Measurements from ENCODE around the gene MNT. TPM values are rescaled to one million over a fixed set of nuclear protein-coding genes. Genes with fewer than 3 reads are reported as not detected.
"Not testable (repeated sequence)": the region's sequence is repeated elsewhere in the genome, so short reads cannot be mapped to it uniquely, and the experiment has no call there.

Gene MNT
- polyA plus RNA-seq, 2 of the 4 experiments (the other 2 are of a cell fraction) = 4.5 to 25.9 TPM

- POLR2A ChIA-PET = interaction anchor here (2.0 kb wide), 1 partner anchor 69 kb away, joined by 5 read pairs; the partner anchor contains the start of gene METTL16
- 9% methylated on average over 3 of the region's 3 CpGs for WGBS (ENCODE audit: missing lambda C conversion rate)
- no peaks in the 10 kb centered on the region; the same call in 2 of the 3 replicates for H3K9me3 ChIP-seq
- FAIRE-seq (peak; percentile 90), ATAC-seq (peak; percentile 56 to 70; a peak in 4 of 6 replicates), DNase-seq (ENCODE audit: low read depth in 1 of 2, low spot score in 1 of 2) (peak in 1 of 2 experiments; percentile 62)
- peak overlapping the region; percentile 59 to 73; a peak in 5 of 6 replicates for H3K27ac ChIP-seq
- CTCF ChIA-PET = interaction anchor here (0.5 to 1.2 kb wide), 4 partner anchors 26 to 181 kb away, joined by 3 to 6 read pairs (median 3); no protein-coding TSS in a partner anchor
- H3K4me3 ChIP-seq = no peak overlapping the region
- no peak for TF ChIP-seq FOSB (CRISPR knock-in tag; IDR thresholded peaks at IDR 0.05)
- no peak for TF ChIP-seq PHF8 (IDR thresholded peaks at IDR 0.05; ENCODE audit: borderline replicate concordance, low read depth)
- no peak for TF ChIP-seq NR3C1 (IDR thresholded peaks at IDR 0.05)
- TF ChIP-seq RNF2 (IDR thresholded peaks at IDR 0.05; ENCODE audit: borderline replicate concordance, low read depth) = no peak
- no peak for TF ChIP-seq REST (IDR thresholded peaks at IDR 0.05)
- peak overlapping the region; percentile 74 for H3K4me2 ChIP-seq
- H3K4me1 ChIP-seq = peaks cover 23% of the 10 kb centered on the region
These were observed 41.3 kb upstream of the MNT start for GRCh38 chr17:2442166-2442565.

- no peak for TF ChIP-seq ELK1 (IDR thresholded peaks at IDR 0.05; ENCODE audit: low read depth, low read length)
- TF ChIP-seq NR3C1 (IDR thresholded peaks at IDR 0.05) = no peak
- TF ChIP-seq NFE2L2 (conservative IDR thresholded peaks at IDR 0.05; ENCODE audit: low read length) = no peak
- TF ChIP-seq NPAS2 (CRISPR knock-in tag; IDR thresholded peaks at IDR 0.05; ENCODE audit: borderline replicate concordance) = no peak
- CTCF ChIA-PET = interaction anchor here (0.6 kb wide), 1 partner anchor 100 kb away, joined by 3 read pairs; no protein-coding TSS in a partner anchor
- WGBS (ENCODE audit: missing lambda C conversion rate) = 92% methylated on average over 4 of the region's 4 CpGs
- Histone ChIP-seq H3K4me1 (peaks cover 23% of the 10 kb centered on the region), H3K4me3 (no peak overlapping the region), H3K9me3 (no peaks in the 10 kb centered on the region; the same call in 2 of the 3 replicates), H3K4me2 (no peak overlapping the region), H3K27ac (no peak overlapping the region)
- FAIRE-seq (no peak), DNase-seq (ENCODE audit: low read depth in 1 of 2, low spot score in 1 of 2) (no peak), ATAC-seq (no peak)
- POLR2A ChIA-PET = interaction anchor here (2.0 kb wide), 1 partner anchor 71 kb away, joined by 5 read pairs; the partner anchor contains the start of gene METTL16
These were observed 40.1 kb upstream of the MNT start for GRCh38 chr17:2440930-2441329.

- H3K4me3 ChIP-seq; H3K4me2 ChIP-seq; DNase-seq (ENCODE audit: low read depth in 1 of 2, low spot score in 1 of 2); FAIRE-seq; ATAC-seq; H3K27ac ChIP-seq; POLR2A ChIA-PET; H3K9me3 ChIP-seq: not testable (repeated sequence)
- CTCF ChIA-PET = interaction anchor here (1.1 to 1.7 kb wide), 2 partner anchors 24 to 58 kb away, joined by 3 to 7 read pairs; no protein-coding TSS in a partner anchor
- WGBS (ENCODE audit: missing lambda C conversion rate) = 96% methylated on average over 6 of the region's 6 CpGs
- H3K4me1 ChIP-seq = peaks cover 23% of the 10 kb centered on the region
These were observed 39.1 kb upstream of the MNT start for GRCh38 chr17:2439997-2440396.

- DNase-seq (ENCODE audit: low read depth in 1 of 2, low spot score in 1 of 2) (no peak), FAIRE-seq (no peak), ATAC-seq (no peak)
- H3K4me1 ChIP-seq = peaks cover 23% of the 10 kb centered on the region
- no peak overlapping the region for H3K4me3 ChIP-seq
- CTCF ChIA-PET = interaction anchor here (1.0 to 2.5 kb wide), 5 partner anchors 11 to 56 kb away, joined by 3 to 9 read pairs (median 5); no protein-coding TSS in a partner anchor
- no peak overlapping the region for H3K27ac ChIP-seq
- POLR2A ChIA-PET = no interaction called here
- WGBS (ENCODE audit: missing lambda C conversion rate) = 94% methylated on average over 6 of the region's 6 CpGs
- H3K9me3 ChIP-seq = no peaks in the 10 kb centered on the region
- no peak overlapping the region for H3K4me2 ChIP-seq
- no peak for TF ChIP-seq CEBPB (IDR thresholded peaks at IDR 0.05)
- no peak for TF ChIP-seq ZFP36 (IDR thresholded peaks at IDR 0.05; ENCODE audit: borderline replicate concordance, partially characterized antibody)
- TF ChIP-seq POLR2A (IDR thresholded peaks at IDR 0.05; ENCODE audit: low read length) = no peak
- no peak for TF ChIP-seq SREBF2 (IDR thresholded peaks at IDR 0.05)
- no peak for TF ChIP-seq HMGXB4 (CRISPR knock-in tag; IDR thresholded peaks at IDR 0.05; ENCODE audit: borderline replicate concordance)
- no peak for TF ChIP-seq RARB (CRISPR knock-in tag; IDR thresholded peaks at IDR 0.05)
- TF ChIP-seq ZSCAN20 (CRISPR knock-in tag; IDR thresholded peaks at IDR 0.05) = no peak
- TF ChIP-seq NR3C1 (IDR thresholded peaks at IDR 0.05) = no peak
- TF ChIP-seq HOXB5 (CRISPR knock-in tag; IDR thresholded peaks at IDR 0.05) = no peak
- TF ChIP-seq HEYL (CRISPR knock-in tag; IDR thresholded peaks at IDR 0.05) = no peak
- TF ChIP-seq TP53 (CRISPR knock-in tag; IDR thresholded peaks at IDR 0.05) = no peak
- TF ChIP-seq BHLHE40 (IDR thresholded peaks at IDR 0.05; ENCODE audit: low read depth, low read length) = no peak
- no peak for TF ChIP-seq EHMT2 (IDR thresholded peaks at IDR 0.05; ENCODE audit: low read depth)
- no peak for TF ChIP-seq MAX (IDR thresholded peaks at IDR 0.05)
- TF ChIP-seq RAD21 (conservative IDR thresholded peaks at IDR 0.05 in 1 of 2, IDR thresholded peaks at IDR 0.05 in 1 of 2) = no peak
These were observed 38.0 kb upstream of the MNT start for GRCh38 chr17:2438823-2439222.
